ENCODE data around the gene DRD3.

DRD3 gene

GRCh38 chr3:114122027-114122709 lies 56.7 kb downstream of the DRD3 start:
- FAIRE-seq = no peak
- no peak for DNase-seq (ENCODE audit: low spot score)

- FAIRE-seq (no peak), DNase-seq (ENCODE audit: low spot score) (no peak)
Observed at GRCh38 chr3:114120211-114120610, 58.6 kb downstream of the DRD3 start.

GRCh38 chr3:114119776-114120175 lies 59.1 kb downstream of the DRD3 start:
- no peak for FAIRE-seq

GRCh38 chr3:114115143-114115542 lies 63.7 kb downstream of the DRD3 start:
- FAIRE-seq (no peak), DNase-seq (ENCODE audit: low spot score) (no peak)

More at GRCh38 chr3:114119776-114120175, 59.1 kb downstream of the DRD3 start:
- DNase-seq (ENCODE audit: low spot score) = no peak

- DNase-seq (ENCODE audit: low spot score) (no peak), FAIRE-seq (no peak)
Observed at GRCh38 chr3:114114719-114115118, 64.1 kb downstream of the DRD3 start.

GRCh38 chr3:114112696-114113095 lies 66.2 kb downstream of the DRD3 start:
- FAIRE-seq = no peak
- DNase-seq (ENCODE audit: low spot score) = no peak

GRCh38 chr3:114111060-114111770 lies 67.6 kb downstream of the DRD3 start:
- FAIRE-seq (no peak), DNase-seq (ENCODE audit: low spot score) (no peak)

GRCh38 chr3:114110439-114110838 lies 68.4 kb downstream of the DRD3 start:
- FAIRE-seq (no peak), DNase-seq (ENCODE audit: low spot score) (no peak)

GRCh38 chr3:114108137-114108536 lies 70.7 kb downstream of the DRD3 start:
- no peak for DNase-seq (ENCODE audit: low spot score)
- no peak for FAIRE-seq

GRCh38 chr3:114104414-114104813 lies 74.4 kb downstream of the DRD3 start:
- no peak for DNase-seq (ENCODE audit: low spot score)
- FAIRE-seq = peak; percentile 52

- no peak for FAIRE-seq
- no peak for DNase-seq (ENCODE audit: low spot score)
Observed at GRCh38 chr3:114103858-114104257, 75.0 kb downstream of the DRD3 start.

GRCh38 chr3:114103181-114103580 lies 75.7 kb downstream of the DRD3 start:
- no peak for FAIRE-seq
- no peak for DNase-seq (ENCODE audit: low spot score)

- DNase-seq (ENCODE audit: low spot score) = no peak
- no peak for FAIRE-seq
Observed at GRCh38 chr3:114101101-114101500, 77.8 kb downstream of the DRD3 start.

- no peak for FAIRE-seq
- no peak for DNase-seq (ENCODE audit: low spot score)
Observed at GRCh38 chr3:114095796-114096195, 83.1 kb downstream of the DRD3 start.

GRCh38 chr3:114093596-114093995 lies 85.3 kb downstream of the DRD3 start:
- FAIRE-seq (no peak), DNase-seq (ENCODE audit: low spot score) (peak; percentile 69)

- no peak for DNase-seq (ENCODE audit: low spot score)
- FAIRE-seq = no peak
Observed at GRCh38 chr3:114093016-114093380, 85.9 kb downstream of the DRD3 start.

- DNase-seq (ENCODE audit: low spot score) (no peak), FAIRE-seq (no peak)
Observed at GRCh38 chr3:114092151-114093015, 86.5 kb downstream of the DRD3 start.

- FAIRE-seq = no peak
- DNase-seq (ENCODE audit: low spot score) = no peak
Observed at GRCh38 chr3:114089675-114090074, 89.2 kb downstream of the DRD3 start.

- DNase-seq (ENCODE audit: low spot score) = no peak
- FAIRE-seq = no peak
Observed at GRCh38 chr3:114086356-114086755, 92.5 kb downstream of the DRD3 start.

GRCh38 chr3:114083112-114083511 lies 95.7 kb downstream of the DRD3 start:
- DNase-seq (ENCODE audit: low spot score) (no peak), FAIRE-seq (no peak)

GRCh38 chr3:114081037-114081436 lies 97.8 kb downstream of the DRD3 start:
- FAIRE-seq (no peak), DNase-seq (ENCODE audit: low spot score) (no peak)

GRCh38 chr3:114080201-114080600 lies 98.7 kb downstream of the DRD3 start:
- FAIRE-seq (no peak), DNase-seq (ENCODE audit: low spot score) (no peak)

All from urothelium cell line (cell line).